ENCODE results near the gene DACH1. TPM values are rescaled to one million over a fixed set of nuclear protein-coding genes. Genes with fewer than 3 reads are reported as not detected.

Gene DACH1
- total and polyA plus RNA-seq, 11 donors, result 1.2 to 3.8 (median 2.1) TPM

DNA sequence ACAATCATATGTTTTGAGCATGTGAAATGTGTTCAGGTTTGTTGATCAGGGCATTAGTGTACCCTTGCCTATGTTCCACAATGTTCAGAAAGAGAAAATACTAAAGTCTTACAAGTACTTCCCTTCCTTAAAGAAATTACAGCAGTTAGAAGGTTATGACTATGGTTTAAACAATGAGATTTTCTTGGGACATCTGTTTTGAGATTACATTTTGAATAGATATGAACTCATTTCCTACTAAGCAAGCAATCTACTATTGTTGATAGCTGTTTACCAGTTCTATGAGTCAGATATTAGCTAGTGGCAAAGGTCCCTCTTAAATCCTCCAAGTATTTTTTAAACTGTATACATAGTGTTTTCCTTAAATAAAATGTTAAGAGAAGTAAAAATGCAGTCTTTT, 241.3 kb downstream of the DACH1 start:
- ATAC-seq (peak in 2 of 4 donors; percentile 58 to 80), DNase-seq (no peak)
- Histone ChIP-seq H3K4me1 (peaks cover 0 to 24% (median 8%) of the 10 kb centered on the region in 12 donors), H3K36me3 (no peaks in the 10 kb centered on the region), H3K9me3 (no peaks in the 10 kb centered on the region), H3K27ac (peak overlapping the region in 11 of 12 donors; percentile 11 to 68 (median 54)), H3K27me3 (no peaks in the 10 kb centered on the region), H3K4me3 (no peak overlapping the region)
- intact Hi-C loops (cut with DNase I), result loop anchor here in 5 of 10 donors (5.0 to 10.0 kb wide), 3 partner anchors 237 to 242 kb away; partner anchors contain the start of gene DACH1 (in 4 of the 5)
- TF ChIP-seq, protein P1, sequence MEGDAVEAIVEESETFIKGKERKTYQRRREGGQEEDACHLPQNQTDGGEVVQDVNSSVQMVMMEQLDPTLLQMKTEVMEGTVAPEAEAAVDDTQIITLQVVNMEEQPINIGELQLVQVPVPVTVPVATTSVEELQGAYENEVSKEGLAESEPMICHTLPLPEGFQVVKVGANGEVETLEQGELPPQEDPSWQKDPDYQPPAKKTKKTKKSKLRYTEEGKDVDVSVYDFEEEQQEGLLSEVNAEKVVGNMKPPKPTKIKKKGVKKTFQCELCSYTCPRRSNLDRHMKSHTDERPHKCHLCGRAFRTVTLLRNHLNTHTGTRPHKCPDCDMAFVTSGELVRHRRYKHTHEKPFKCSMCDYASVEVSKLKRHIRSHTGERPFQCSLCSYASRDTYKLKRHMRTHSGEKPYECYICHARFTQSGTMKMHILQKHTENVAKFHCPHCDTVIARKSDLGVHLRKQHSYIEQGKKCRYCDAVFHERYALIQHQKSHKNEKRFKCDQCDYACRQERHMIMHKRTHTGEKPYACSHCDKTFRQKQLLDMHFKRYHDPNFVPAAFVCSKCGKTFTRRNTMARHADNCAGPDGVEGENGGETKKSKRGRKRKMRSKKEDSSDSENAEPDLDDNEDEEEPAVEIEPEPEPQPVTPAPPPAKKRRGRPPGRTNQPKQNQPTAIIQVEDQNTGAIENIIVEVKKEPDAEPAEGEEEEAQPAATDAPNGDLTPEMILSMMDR (IDR thresholded peaks at IDR 0.05), result no peak
- TF ChIP-seq POLR2A (IDR thresholded peaks at IDR 0.05), result no peak

DNA sequence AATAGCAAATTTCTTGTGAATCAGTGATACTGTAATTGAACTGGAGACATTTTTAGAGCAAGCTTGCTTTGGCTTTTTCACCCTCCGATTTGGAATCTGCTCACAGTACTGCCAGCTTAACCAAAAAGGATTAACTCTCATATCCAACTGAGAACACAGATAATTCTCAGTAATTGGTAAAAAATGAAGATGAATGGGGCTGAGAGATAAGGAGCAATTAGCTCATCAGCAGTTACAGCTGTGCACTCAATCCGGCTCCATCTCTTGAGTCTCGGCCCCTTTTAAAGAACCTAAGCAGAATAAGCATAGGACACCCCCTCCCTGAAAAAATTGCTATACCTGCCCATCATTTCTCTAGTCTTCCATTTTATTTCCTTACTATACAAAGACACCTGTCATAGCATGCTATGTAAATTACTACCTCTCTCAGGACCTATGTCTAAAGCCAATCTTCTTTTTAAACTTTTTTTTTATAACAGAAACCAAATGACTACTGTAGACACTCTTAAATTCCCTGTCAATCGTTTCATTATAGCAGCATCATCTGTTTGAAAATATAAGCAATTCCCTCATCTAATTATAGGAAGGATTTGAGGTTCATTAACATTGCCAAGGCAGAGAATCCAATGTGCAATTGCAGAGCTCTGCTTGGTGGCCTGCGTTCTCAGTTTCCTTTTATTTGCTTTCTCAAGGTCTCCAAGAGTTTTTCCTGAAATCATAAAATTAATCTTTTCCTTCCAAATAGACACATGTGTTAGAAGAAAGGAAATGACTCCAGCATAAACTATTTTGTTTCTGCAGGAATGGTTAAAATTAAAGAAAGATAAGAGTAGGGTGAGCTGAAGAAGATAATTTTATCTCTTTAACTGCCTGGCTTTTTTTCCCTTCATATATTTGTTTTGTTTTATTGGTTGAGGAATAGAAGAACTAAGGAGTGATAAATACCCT, 242.1 kb downstream of the DACH1 start:
- ATAC-seq (no peak), DNase-seq (no peak)
- H3K27ac ChIP-seq, result peak overlapping the region in 11 of 12 donors; percentile 2 to 68 (median 54)
- no peaks in the 10 kb centered on the region for H3K9me3 ChIP-seq
- H3K27me3 ChIP-seq, result no peaks in the 10 kb centered on the region
- no peak for TF ChIP-seq POLR2A (IDR thresholded peaks at IDR 0.05)
- TF ChIP-seq, protein P1 (IDR thresholded peaks at IDR 0.05), result no peak
- H3K4me3 ChIP-seq, result peak overlapping the region in 3 of 12 donors; percentile 1 to 19 (median 4)
- peaks cover 0 to 24% (median 8%) of the 10 kb centered on the region in 12 donors for H3K4me1 ChIP-seq
- intact Hi-C loops (cut with DNase I), result loop anchor here in 5 of 10 donors (5.0 to 10.0 kb wide), 3 partner anchors 237 to 242 kb away; partner anchors contain the start of gene DACH1 (in 4 of the 5)
- 41 to 60% (median 48%) methylated on average over 5 of the region's 5 CpGs for WGBS, 4 donors
- no peaks in the 10 kb centered on the region for H3K36me3 ChIP-seq

DNA sequence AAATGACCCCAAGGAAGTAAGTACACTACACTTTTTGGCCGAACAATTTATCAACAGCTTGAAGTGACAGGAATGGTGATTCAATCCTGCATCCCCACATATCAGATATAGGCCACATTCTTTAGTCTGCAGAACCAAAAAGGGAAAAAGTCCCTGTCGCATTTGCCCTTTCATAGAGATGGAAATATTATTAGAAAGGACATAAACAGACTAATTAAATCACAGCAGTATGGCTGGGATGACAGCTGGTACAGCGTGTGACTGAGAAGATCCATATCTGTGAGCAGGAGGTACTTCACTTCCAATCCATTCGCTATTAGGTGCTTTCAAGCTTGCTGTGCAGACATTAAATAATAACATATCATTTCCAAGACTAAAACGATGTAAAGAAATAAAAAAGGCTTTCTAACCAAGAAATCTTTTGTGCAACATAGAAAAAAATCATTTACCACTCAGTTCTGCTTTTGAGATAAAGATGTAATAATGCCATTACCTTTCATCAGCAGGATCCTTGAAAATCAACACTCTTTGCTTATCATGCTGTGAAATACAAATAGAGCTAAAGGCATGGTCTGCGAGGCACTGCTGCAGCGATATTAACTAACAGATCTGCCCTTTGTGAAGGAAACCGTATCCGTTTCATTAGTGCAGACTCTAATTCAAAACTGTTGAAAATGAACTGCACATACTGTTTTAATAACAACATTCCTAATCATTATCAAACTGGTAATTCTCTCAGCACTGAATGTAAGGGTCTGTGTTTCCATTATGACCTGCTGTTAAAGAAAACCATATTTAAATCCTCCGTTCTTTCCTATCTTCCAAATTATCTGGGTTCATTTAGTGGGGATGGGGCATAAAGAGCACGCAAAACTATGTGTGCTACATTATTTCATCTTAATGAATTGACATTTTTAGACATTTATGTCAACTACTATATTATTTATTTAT, 245.6 kb downstream of the DACH1 start:
- peaks cover 0 to 24% (median 8%) of the 10 kb centered on the region in 12 donors for H3K4me1 ChIP-seq
- ATAC-seq (no peak), DNase-seq (no peak)
- H3K27me3 ChIP-seq, result no peaks in the 10 kb centered on the region
- H3K27ac ChIP-seq, result no peak overlapping the region
- no peaks in the 10 kb centered on the region for H3K9me3 ChIP-seq
- TF ChIP-seq POLR2A (IDR thresholded peaks at IDR 0.05), result no peak
- TF ChIP-seq, protein P1 (IDR thresholded peaks at IDR 0.05), result no peak
- H3K4me3 ChIP-seq, result peak overlapping the region in 2 of 12 donors; percentile 3 to 6
- WGBS, 4 donors, result 31 to 42% (median 37%) methylated on average over 11 of the region's 11 CpGs
- intact Hi-C loops (cut with DNase I), result loop anchor here in 3 of 10 donors (10.0 kb wide), 1 partner anchor 243 kb away; the partner anchor contains the start of gene DACH1 (in 3 of the 3)
- no peaks in the 10 kb centered on the region for H3K36me3 ChIP-seq
